ENCODE measurements around the gene FHOD3.

Gene FHOD3

GRCh38 chr18:36314754-36315153 is 17.2 kb downstream of the FHOD3 start:
- H3K4me3 ChIP-seq (ENCODE audit: low read depth, low read length): no peak overlapping the region
- in situ Hi-C loops (cut with HindIII; ENCODE audit: low pct_ligation_motif_present, low sequenced_read_pairs): no loop called here
- peak overlapping the region; percentile 84 for H3K27ac ChIP-seq
- DNase-seq: peak; percentile 88
- no peaks in the 10 kb centered on the region for H3K36me3 ChIP-seq (replicated peaks)
- H3K27me3 ChIP-seq (replicated peaks): no peaks in the 10 kb centered on the region
- TF ChIP-seq, protein P1, sequence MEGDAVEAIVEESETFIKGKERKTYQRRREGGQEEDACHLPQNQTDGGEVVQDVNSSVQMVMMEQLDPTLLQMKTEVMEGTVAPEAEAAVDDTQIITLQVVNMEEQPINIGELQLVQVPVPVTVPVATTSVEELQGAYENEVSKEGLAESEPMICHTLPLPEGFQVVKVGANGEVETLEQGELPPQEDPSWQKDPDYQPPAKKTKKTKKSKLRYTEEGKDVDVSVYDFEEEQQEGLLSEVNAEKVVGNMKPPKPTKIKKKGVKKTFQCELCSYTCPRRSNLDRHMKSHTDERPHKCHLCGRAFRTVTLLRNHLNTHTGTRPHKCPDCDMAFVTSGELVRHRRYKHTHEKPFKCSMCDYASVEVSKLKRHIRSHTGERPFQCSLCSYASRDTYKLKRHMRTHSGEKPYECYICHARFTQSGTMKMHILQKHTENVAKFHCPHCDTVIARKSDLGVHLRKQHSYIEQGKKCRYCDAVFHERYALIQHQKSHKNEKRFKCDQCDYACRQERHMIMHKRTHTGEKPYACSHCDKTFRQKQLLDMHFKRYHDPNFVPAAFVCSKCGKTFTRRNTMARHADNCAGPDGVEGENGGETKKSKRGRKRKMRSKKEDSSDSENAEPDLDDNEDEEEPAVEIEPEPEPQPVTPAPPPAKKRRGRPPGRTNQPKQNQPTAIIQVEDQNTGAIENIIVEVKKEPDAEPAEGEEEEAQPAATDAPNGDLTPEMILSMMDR (IDR thresholded peaks at IDR 0.05; ENCODE audit: low read depth, low read length, missing control alignments): no peak

DNA sequence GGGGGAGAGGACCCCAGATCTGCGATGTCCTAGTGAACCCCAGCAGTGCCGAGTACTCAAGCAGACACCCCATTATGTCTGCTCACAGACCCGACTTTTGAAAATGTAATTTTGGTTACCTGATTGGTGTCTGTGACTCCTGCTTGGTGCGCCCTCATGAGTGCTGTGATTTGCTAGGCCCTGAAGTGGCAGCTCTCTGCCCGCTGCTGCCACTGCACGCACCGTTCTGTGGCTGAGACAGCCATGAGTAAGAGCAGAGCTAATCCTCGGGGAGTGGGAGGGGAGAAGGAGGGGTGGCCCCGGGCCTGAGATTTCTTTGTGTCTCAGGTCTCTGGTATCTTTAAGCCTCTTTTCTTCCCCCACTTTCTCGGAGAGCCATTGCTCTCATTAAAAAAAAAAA is 18.2 kb downstream of the FHOD3 start:
- Histone ChIP-seq H3K27me3 (replicated peaks) (no peaks in the 10 kb centered on the region), H3K4me3 (ENCODE audit: low read depth, low read length) (no peak overlapping the region), H3K27ac (peak overlapping the region; percentile 84), H3K36me3 (replicated peaks) (no peaks in the 10 kb centered on the region)
- in situ Hi-C loops (cut with HindIII; ENCODE audit: low pct_ligation_motif_present, low sequenced_read_pairs): no loop called here
- DNase-seq: peak; percentile 72
- TF ChIP-seq, protein P1 (IDR thresholded peaks at IDR 0.05; ENCODE audit: low read depth, low read length, missing control alignments): no peak

- TF ChIP-seq, protein P1 (IDR thresholded peaks at IDR 0.05; ENCODE audit: low read depth, low read length, missing control alignments): no peak
- H3K27ac ChIP-seq: peak overlapping the region; percentile 84
- H3K4me3 ChIP-seq (ENCODE audit: low read depth, low read length): no peak overlapping the region
- in situ Hi-C loops (cut with HindIII; ENCODE audit: low pct_ligation_motif_present, low sequenced_read_pairs): no loop called here
- H3K27me3 ChIP-seq (replicated peaks): no peaks in the 10 kb centered on the region
- H3K36me3 ChIP-seq (replicated peaks): no peaks in the 10 kb centered on the region
- no peak for DNase-seq
Observed at GRCh38 chr18:36316246-36316645, 18.7 kb downstream of the FHOD3 start.

DNA sequence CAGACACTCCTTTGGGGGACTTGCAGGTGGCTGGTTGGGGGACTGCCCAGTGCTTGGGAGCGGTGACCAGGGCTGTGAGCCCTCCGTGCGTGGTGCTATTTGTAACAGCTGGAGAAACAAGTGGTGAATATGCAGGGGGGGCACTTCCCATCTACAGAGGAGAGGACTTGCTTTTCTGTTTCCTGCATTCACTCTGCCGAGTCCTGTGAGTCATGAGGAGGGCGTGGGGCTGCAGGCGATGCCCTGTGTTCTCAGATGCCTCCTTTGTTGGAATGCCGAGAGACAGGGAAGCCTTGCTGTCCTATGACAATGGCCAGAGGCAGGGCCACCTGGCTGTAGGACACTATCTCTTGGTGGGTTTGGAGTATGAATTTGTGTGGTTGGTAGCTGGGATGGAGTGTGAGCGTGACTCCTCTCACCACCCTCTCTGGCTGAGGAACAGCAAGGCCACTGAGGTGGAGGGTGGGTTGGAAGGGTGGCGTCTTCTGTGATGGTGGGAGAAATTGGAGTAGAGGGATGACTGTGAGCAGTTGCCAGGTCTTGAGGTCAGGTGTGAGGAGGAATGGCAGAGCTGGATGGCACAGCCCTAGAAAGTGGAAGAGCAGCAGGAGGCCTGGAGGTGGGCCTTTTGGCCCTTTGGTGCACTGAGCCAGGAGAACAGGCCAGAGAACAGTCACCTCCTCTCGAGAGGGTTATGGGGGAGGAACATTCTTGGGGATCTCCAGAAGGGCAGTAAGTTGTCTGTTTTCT is 24.3 kb downstream of the FHOD3 start:
- no peak overlapping the region for H3K27ac ChIP-seq
- TF ChIP-seq, protein P1 (IDR thresholded peaks at IDR 0.05; ENCODE audit: low read depth, low read length, missing control alignments): no peak
- no peaks in the 10 kb centered on the region for H3K27me3 ChIP-seq (replicated peaks)
- H3K36me3 ChIP-seq (replicated peaks): no peaks in the 10 kb centered on the region
- no peak overlapping the region for H3K4me3 ChIP-seq (ENCODE audit: low read depth, low read length)
- in situ Hi-C loops (cut with HindIII; ENCODE audit: low pct_ligation_motif_present, low sequenced_read_pairs): no loop called here
- DNase-seq: peak; percentile 48

DNA sequence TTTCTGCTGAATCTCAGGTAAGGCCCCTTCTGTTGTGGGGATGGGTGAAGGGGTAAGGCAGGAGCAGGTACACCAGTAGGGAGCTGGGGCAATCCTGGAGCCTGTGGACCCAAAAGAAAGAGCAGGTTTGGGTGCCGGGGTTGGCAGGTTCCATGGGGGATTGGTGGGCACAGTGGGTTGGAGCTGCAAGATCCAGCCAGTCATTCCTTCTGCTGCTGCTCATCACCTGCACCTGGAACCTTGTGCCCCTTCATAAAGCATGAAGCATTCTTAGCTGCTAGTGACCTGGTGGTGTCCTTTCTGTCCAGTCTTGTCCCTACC is 24.9 kb downstream of the FHOD3 start:
- no peak overlapping the region for H3K27ac ChIP-seq
- H3K36me3 ChIP-seq (replicated peaks): no peaks in the 10 kb centered on the region
- H3K27me3 ChIP-seq (replicated peaks): no peaks in the 10 kb centered on the region
- no peak overlapping the region for H3K4me3 ChIP-seq (ENCODE audit: low read depth, low read length)
- no peak for DNase-seq
- in situ Hi-C loops (cut with HindIII; ENCODE audit: low pct_ligation_motif_present, low sequenced_read_pairs): no loop called here
- TF ChIP-seq, protein P1 (IDR thresholded peaks at IDR 0.05; ENCODE audit: low read depth, low read length, missing control alignments): no peak

GRCh38 chr18:36322734-36323133 is 25.2 kb downstream of the FHOD3 start:
- Histone ChIP-seq H3K4me3 (ENCODE audit: low read depth, low read length) (no peak overlapping the region), H3K27me3 (replicated peaks) (no peaks in the 10 kb centered on the region), H3K36me3 (replicated peaks) (no peaks in the 10 kb centered on the region), H3K27ac (no peak overlapping the region)
- DNase-seq: no peak
- in situ Hi-C loops (cut with HindIII; ENCODE audit: low pct_ligation_motif_present, low sequenced_read_pairs): no loop called here
- TF ChIP-seq, protein P1 (IDR thresholded peaks at IDR 0.05; ENCODE audit: low read depth, low read length, missing control alignments): no peak

Measured in brain microvascular endothelial cell (primary cell).